ENCODE measurements around the gene MAPK12.

GRCh38 chr22:50208430-50208938 lies 53.0 kb downstream of the MAPK12 start:
- TF ChIP-seq EZH2 (IDR thresholded peaks at IDR 0.05; ENCODE audit: insufficient read depth, poor library complexity, severe bottlenecking) (no peak), EZH2phosphoT487 (IDR thresholded peaks at IDR 0.05; ENCODE audit: insufficient read depth, low read depth) (no peak)

All from GM23248 (cell line).